GM12878 (cell line): Measurements from ENCODE around the gene SCN5A. TPM values are rescaled to one million over a fixed set of nuclear protein-coding genes. Genes with fewer than 3 reads are reported as not detected.

Source experiments
- ATAC-seq: fragments of 200-7000 bp; cut with Tn5 transposase; 3 replicates; pipeline ENCODE4 v1.9.1; 2020; ENCODE audit warnings: mild to moderate bottlenecking, moderate library complexity
- BruUV-seq: library from RNA; stranded (reverse); fragments of 400-500 nt; replicated peaks from 2 replicates; lab custom pipeline; 2021; lab: Mats Ljungman, UMichigan
- CTCF ChIA-PET: fragments of 300-600 bp; sonication (Branson Sonifier 250); formaldehyde crosslinking; extraction: SDS; loops from one replicate; lab custom pipeline; 2021; ENCODE audit warnings: inconsistent platforms; lab: Yijun Ruan, JAX
- POLR2A ChIA-PET: fragments of 350-600 bp; formaldehyde crosslinking; extraction: SDS; loops from one replicate; lab custom pipeline; 2021; ENCODE audit warnings: inconsistent platforms; lab: Charles Lee
- RAD21 ChIA-PET: fragments of 300-600 bp; sonication (Branson Sonifier 250); formaldehyde crosslinking; loops from one replicate; lab custom pipeline; 2023; ENCODE audit warnings: antibody characterized with exemption; ENCODE audit not compliant: unreplicated experiment; lab: Charles Lee
- SMC1A ChIA-PET: fragments of 300-600 bp; sonication (Branson Sonifier 250); formaldehyde crosslinking; loops from one replicate; lab custom pipeline; 2023; ENCODE audit not compliant: unreplicated experiment, uncharacterized antibody; lab: Charles Lee
- DNase-seq: peaks from one replicate; pipeline ENCODE4 v3.0.0-alpha.2; 2011; ENCODE audit warnings: low read depth, low spot score
- FAIRE-seq: peaks from 3 replicates; lab custom pipeline; 2011; peaks lifted over from hg19 to GRCh38; lab: Jason Lieb, UNC
- H2AFZ ChIP-seq: 2 replicates; pipeline ENCODE4 v1.6.0; 2011; ENCODE audit warnings: low read depth, low read length, control low read depth; ENCODE audit not compliant: control insufficient read depth
- H3K27ac ChIP-seq: 2 replicates; pipeline ENCODE4 v1.5.1; 2011; ENCODE audit warnings: control low read depth; ENCODE audit not compliant: control insufficient read depth, insufficient read depth
- H3K27me3 ChIP-seq, 2 experiments: replicated peaks in 1 of 2; 2 replicates each; pipeline versions ENCODE4 v1.6.0 to v1.6.1; 2011; ENCODE audit warnings: low read length in 1 of 2; ENCODE audit not compliant: control insufficient read depth in 2 of 2, insufficient read depth in 2 of 2
- H3K36me3 ChIP-seq, 2 experiments: 2 replicates each; pipeline ENCODE4 v1.5.1; 2011; ENCODE audit warnings: low read length in 1 of 2; ENCODE audit not compliant: control insufficient read depth in 2 of 2, insufficient read depth in 2 of 2
- H3K4me1 ChIP-seq: 2 replicates; pipeline ENCODE4 v1.6.1; 2011; ENCODE audit warnings: mild to moderate bottlenecking, low read length, moderate library complexity, mixed read lengths; ENCODE audit not compliant: control insufficient read depth, insufficient read depth
- H3K4me2 ChIP-seq: 2 replicates; pipeline ENCODE4 v1.6.0; 2011; ENCODE audit warnings: control low read depth; ENCODE audit not compliant: control insufficient read depth, insufficient read depth
- H3K4me3 ChIP-seq: fragments of 200-600 bp; sonication (generic); 2 replicates; pipeline ENCODE4 v1.5.1; 2016
- H3K79me2 ChIP-seq: 2 replicates; pipeline ENCODE4 v1.6.0; 2011; ENCODE audit warnings: low read length; ENCODE audit not compliant: control insufficient read depth, insufficient read depth
- H3K9ac ChIP-seq: 2 replicates; pipeline ENCODE4 v1.8.0; 2011; ENCODE audit warnings: low read length, control low read depth, mixed read lengths; ENCODE audit not compliant: control insufficient read depth, insufficient read depth
- H3K9me3 ChIP-seq: replicated peaks from 3 replicates; pipeline ENCODE4 v1.5.1; 2011; ENCODE audit warnings: mild to moderate bottlenecking, low read length; ENCODE audit not compliant: control insufficient read depth, insufficient read depth
- H4K20me1 ChIP-seq: 2 replicates; pipeline ENCODE4 v1.6.0; 2011; ENCODE audit not compliant: control insufficient read depth, insufficient read depth
- BRCA1 ChIP-seq: IDR thresholded peaks from 2 replicates; pipeline ENCODE4 v1.6.1; 2011; ENCODE audit warnings: low read depth, low read length, improper control_type of control experiment
- E4F1 ChIP-seq: fragments of 450-650 bp; IDR thresholded peaks from 2 replicates; pipeline ENCODE4 v1.6.1; 2018; ENCODE audit warnings: borderline replicate concordance, mild to moderate bottlenecking; ENCODE audit not compliant: partially characterized antibody
- EED ChIP-seq: sonication (generic); IDR thresholded peaks from 2 replicates; pipeline ENCODE4 v1.6.1; 2016; ENCODE audit warnings: antibody characterized with exemption, low read depth
- IRF3 ChIP-seq: fragments of 450-650 bp; IDR thresholded peaks from 2 replicates; pipeline ENCODE4 v1.6.1; 2014; ENCODE audit warnings: mild to moderate bottlenecking
- NFYB ChIP-seq: IDR thresholded peaks from 2 replicates; pipeline ENCODE4 v1.6.1; 2011; ENCODE audit warnings: low read depth, mild to moderate bottlenecking, low read length, improper control_type of control experiment, moderate library complexity; ENCODE audit not compliant: insufficient read depth
- RAD51 ChIP-seq: fragments of 450-650 bp; IDR thresholded peaks from 2 replicates; pipeline ENCODE4 v1.6.1; 2016; ENCODE audit warnings: moderate library complexity, mild to moderate bottlenecking, inconsistent platforms
- SREBF1 ChIP-seq: IDR thresholded peaks from 2 replicates; pipeline ENCODE4 v1.6.1; 2012; ENCODE audit warnings: mild to moderate bottlenecking, low read length
- SRF ChIP-seq, 2 experiments: IDR thresholded peaks; 2 replicates each; pipeline ENCODE4 v1.6.1; 2011; ENCODE audit warnings: low read depth in 2 of 2, low read length in 2 of 2, mild to moderate bottlenecking in 1 of 2, moderate library complexity in 1 of 2
- TCF7 ChIP-seq: IDR thresholded peaks from 2 replicates; pipeline ENCODE4 v1.6.1; 2014; ENCODE audit warnings: antibody characterized with exemption, borderline replicate concordance
- YY1 ChIP-seq: IDR thresholded peaks from 2 replicates; pipeline ENCODE4 v1.6.1; 2011; ENCODE audit warnings: low read depth, mild to moderate bottlenecking, low read length
- ZNF592 ChIP-seq: fragments of 450-650 bp; IDR thresholded peaks from 2 replicates; pipeline ENCODE4 v1.6.1; 2017; ENCODE audit warnings: mild to moderate bottlenecking, moderate library complexity
- WGBS: methylation state at CpG from one replicate; pipeline ENCODE4 v1.1.6; 2016; ENCODE audit warnings: low lambda C conversion rate; ENCODE audit not compliant: insufficient replicate concordance, insufficient coverage; ENCODE audit errors: missing lambda C conversion rate; 5-methylcytosine and 5-hydroxymethylcytosine counted together
- in situ Hi-C: fragments of 300-500 bp; cut with MboI; formaldehyde crosslinking; loops from 9 replicates; pipeline ENCODE4 v1.14.3; 2018; ENCODE audit warnings: mixed read lengths
- intact Hi-C: fragments of 100-400 bp; cut with micrococcal nuclease; formaldehyde crosslinking; loops from one replicate; pipeline ENCODE4 v1.14.2; 2022; ENCODE audit not compliant: unreplicated experiment
- polyA plus RNA-seq, 11 experiments: library from polyadenylated mRNA; depleted of rRNA in 4 of 11; unstranded in 6 of 11; stranded (reverse) in 5 of 11; fragments of >200 nt; fragmentation: Nextera tagmentation in 4 of 11; fragmentation: Illumina TruSeq in 1 of 11; extraction: Ambion mirVana in 4 of 11; extraction: Trizol in 1 of 11; gene quantifications; 1 replicate in 1 of 11; 2 replicates in 10 of 11; pipeline versions ENCODE4 v1.2.1 to v1.2.3, GENCODE V29; 2011 to 2016; ENCODE audit warnings: inconsistent platforms in 2 of 11, missing spikeins in 2 of 11, low read depth in 1 of 11
- total RNA-seq, 4 experiments: library from RNA; depleted of rRNA in 3 of 4; stranded (reverse); fragments of >200 nt in 3 of 4; fragmentation: Illumina TruSeq in 1 of 4; extraction: Trizol in 1 of 4; gene quantifications; 2 replicates each; pipeline versions ENCODE4 v1.2.1 to v1.2.3, GENCODE V29; 2013 to 2021

SCN5A gene
- total and polyA plus RNA-seq, 10 of the 15 experiments (the other 5 are each of a cell fraction or from before 2014, with no cell fraction given), result not detected

- no peak overlapping the region for H3K4me3 ChIP-seq
- intact Hi-C loops, result no loop called here
- in situ Hi-C loops, result no loop called here
- no peaks in the 10 kb centered on the region for H3K36me3 ChIP-seq
- 22% methylated on average over 9 of the region's 9 CpGs for WGBS
- H2AFZ ChIP-seq, result no peak overlapping the region
- H3K9me3 ChIP-seq, result no peaks in the 10 kb centered on the region
- H3K27me3 ChIP-seq, result no peaks in the 10 kb centered on the region; a peak in 2 of 4 replicates
- ChIA-PET CTCF (no interaction called here), POLR2A (no interaction called here), SMC1A (no interaction called here), RAD21 (no interaction called here)
- ATAC-seq (no peak), DNase-seq (no peak), FAIRE-seq (no peak)
- H3K9ac ChIP-seq, result no peak overlapping the region
- H3K4me1 ChIP-seq, result no peaks in the 10 kb centered on the region
- no peaks in the 10 kb centered on the region for H3K79me2 ChIP-seq
- H3K4me2 ChIP-seq, result no peak overlapping the region
- H3K27ac ChIP-seq, result no peak overlapping the region
- BruUV-seq, result no TSS peak
- TF ChIP-seq IRF3 (no peak), ZNF592 (no peak), E4F1 (no peak), RAD51 (no peak), EED (no peak), TCF7 (no peak), SRF (IDR thresholded peaks at IDR 0.05; ENCODE audit: low read depth in 2 of 2, low read length in 2 of 2) (no peak), YY1 (no peak), NFYB (no peak), SREBF1 (no peak), BRCA1 (no peak)
- no peaks in the 10 kb centered on the region for H4K20me1 ChIP-seq
Observed at GRCh38 chr3:38614651-38615352, 34.7 kb downstream of the SCN5A start.
